Measurements from ENCODE around the gene FBN1. TPM values are rescaled to one million over a fixed set of nuclear protein-coding genes. Genes with fewer than 3 reads are reported as not detected.

FBN1 gene
- total and polyA plus RNA-seq, 2 donors (not counting 3 experiments of a cell fraction or from before 2014, with no cell fraction given): 107 to 111 TPM

GRCh38 chr15:48363474-48363873 is 282.0 kb downstream of the FBN1 start:
- H3K36me3 ChIP-seq (ENCODE audit: control insufficient read depth in 2 of 2, extremely low read depth in 1 of 2, insufficient read depth in 2 of 2, low read length in 2 of 2): no peaks in the 10 kb centered on the region
- CTCF ChIA-PET: interaction anchor here (1.7 kb wide), 1 partner anchor 9 kb away, joined by 4 read pairs; no protein-coding TSS in a partner anchor

More at GRCh38 chr15:48363474-48363873, 282.0 kb downstream of the FBN1 start:
- dilution Hi-C loops (cut with MboI; ENCODE audit: extremely low pct_ligation_motif_present, low sequenced_read_pairs) (no loop called here), intact Hi-C loops (cut with micrococcal nuclease) (no loop called here)
- no peak overlapping the region for H3K4me2 ChIP-seq (ENCODE audit: insufficient read depth, low read length)
- FAIRE-seq (no peak), DNase-seq (ENCODE audit: low read depth, low spot score) (no peak)
- no TSS peak for BruUV-seq (replicated peaks)
- H3K9me1 ChIP-seq (replicated peaks; ENCODE audit: control insufficient read depth, extremely low read depth, insufficient read depth, low read length): no peaks in the 10 kb centered on the region
- H3K4me3 ChIP-seq (replicated peaks in 1 of 3; ENCODE audit: insufficient read depth in 1 of 3, low read depth in 1 of 3, low read length in 3 of 3): no peak overlapping the region
- peaks cover 19% of the 10 kb centered on the region for H3K4me1 ChIP-seq (ENCODE audit: control insufficient read depth, extremely low read depth, insufficient read depth, low read length)
- H3K27me3 ChIP-seq (ENCODE audit: control insufficient read depth in 2 of 2, insufficient read depth in 2 of 2, low read length in 2 of 2): no peaks in the 10 kb centered on the region
- no peak for TF ChIP-seq POLR2AphosphoS5 (IDR thresholded peaks at IDR 0.05; ENCODE audit: insufficient read depth, low read depth, low read length)
- TF ChIP-seq MYC (IDR thresholded peaks at IDR 0.05; ENCODE audit: low read depth, low read length): no peak
- no peak for TF ChIP-seq GATA2 (IDR thresholded peaks at IDR 0.05; ENCODE audit: insufficient read depth, insufficient read length, low read depth, low read length)
- TF ChIP-seq JUN (IDR thresholded peaks at IDR 0.05; ENCODE audit: borderline replicate concordance, insufficient read depth, insufficient read length, low read depth): no peak
- no peak for TF ChIP-seq CTCF (IDR thresholded peaks at IDR 0.05; ENCODE audit: extremely low read depth in 1 of 2, insufficient read depth in 1 of 2, low read depth in 1 of 2, low read length in 2 of 2)
- no peak for TF ChIP-seq POLR2A (IDR thresholded peaks at IDR 0.05; ENCODE audit: low read depth, low read length)
- TF ChIP-seq EZH2 (IDR thresholded peaks at IDR 0.05; ENCODE audit: borderline replicate concordance, low read depth, low read length, severe bottlenecking): no peak
- TF ChIP-seq MAX (IDR thresholded peaks at IDR 0.05; ENCODE audit: insufficient read depth, insufficient read length): no peak
- no peak for TF ChIP-seq FOS (IDR thresholded peaks at IDR 0.05; ENCODE audit: borderline replicate concordance, insufficient read depth, low read length)
- H3K27ac ChIP-seq (ENCODE audit: insufficient read depth, low read depth, low read length): no peak overlapping the region
- POLR2A ChIA-PET: no interaction called here
- no peaks in the 10 kb centered on the region for H3K9me3 ChIP-seq (replicated peaks; ENCODE audit: control insufficient read depth, insufficient read depth, low read length)
- H4K20me1 ChIP-seq (replicated peaks; ENCODE audit: control insufficient read depth, extremely low read depth, insufficient read depth, low read length): no peaks in the 10 kb centered on the region
- H3K79me2 ChIP-seq (ENCODE audit: control insufficient read depth, insufficient read depth, low read length): no peaks in the 10 kb centered on the region
- H3K9ac ChIP-seq (replicated peaks; ENCODE audit: extremely low read depth, insufficient read depth, low read length): no peak overlapping the region
- H2AFZ ChIP-seq (ENCODE audit: low read depth, low read length): no peak overlapping the region

All from endothelial cell of umbilical vein (primary cell).